IPS-18c (cell line): ENCODE results near the gene DOCK8.
"Not testable (repeated sequence)": the region's sequence is repeated elsewhere in the genome, so short reads cannot be mapped to it uniquely, and the experiment has no call there.

Experiments
- H3K4me3 ChIP-seq: 2 replicates; pipeline ENCODE4 v1.7.0; 2013; ENCODE audit warnings: low read depth, mild to moderate bottlenecking, low read length, moderate library complexity; ENCODE audit not compliant: insufficient read depth
- H3K9me3 ChIP-seq: one replicate; pipeline ENCODE4 v1.6.1; 2013; ENCODE audit warnings: mild to moderate bottlenecking, low read length, moderate library complexity; ENCODE audit not compliant: control insufficient read depth, insufficient read depth

The DOCK8 gene

GRCh38 chr9:405341-405740, 190.7 kb downstream of the DOCK8 start:
- Histone ChIP-seq H3K4me3 (no peak overlapping the region), H3K9me3 (peaks cover 2% of the 10 kb centered on the region)

- no peaks in the 10 kb centered on the region for H3K9me3 ChIP-seq
Measured at GRCh38 chr9:406886-407654, 192.4 kb downstream of the DOCK8 start.

GRCh38 chr9:409655-410054, 195.0 kb downstream of the DOCK8 start:
- not testable (repeated sequence) for H3K9me3 ChIP-seq, H3K4me3 ChIP-seq

More at GRCh38 chr9:406886-407654, 192.4 kb downstream of the DOCK8 start:
- no peak overlapping the region for H3K4me3 ChIP-seq

DNA sequence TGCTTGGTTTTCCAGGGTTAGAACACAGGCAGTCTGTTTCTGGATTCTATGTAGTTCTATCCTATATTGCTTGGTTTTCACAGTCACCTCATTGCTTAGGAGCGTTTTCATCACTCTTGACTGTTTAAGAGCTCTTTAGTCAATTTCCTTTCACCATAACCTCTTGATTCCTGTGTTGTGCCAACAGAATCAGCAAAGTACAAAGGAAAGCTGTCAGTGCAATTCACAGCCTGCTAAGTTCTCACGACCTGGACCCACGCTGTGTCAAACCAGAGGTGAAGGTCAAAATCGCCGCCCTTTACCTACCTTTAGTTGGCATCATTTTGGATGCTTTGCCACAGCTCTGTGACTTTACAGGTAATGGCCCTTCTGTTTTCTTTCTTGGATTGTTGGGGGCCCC, 199.9 kb downstream of the DOCK8 start:
- Histone ChIP-seq H3K4me3 (no peak overlapping the region), H3K9me3 (no peaks in the 10 kb centered on the region)

DNA sequence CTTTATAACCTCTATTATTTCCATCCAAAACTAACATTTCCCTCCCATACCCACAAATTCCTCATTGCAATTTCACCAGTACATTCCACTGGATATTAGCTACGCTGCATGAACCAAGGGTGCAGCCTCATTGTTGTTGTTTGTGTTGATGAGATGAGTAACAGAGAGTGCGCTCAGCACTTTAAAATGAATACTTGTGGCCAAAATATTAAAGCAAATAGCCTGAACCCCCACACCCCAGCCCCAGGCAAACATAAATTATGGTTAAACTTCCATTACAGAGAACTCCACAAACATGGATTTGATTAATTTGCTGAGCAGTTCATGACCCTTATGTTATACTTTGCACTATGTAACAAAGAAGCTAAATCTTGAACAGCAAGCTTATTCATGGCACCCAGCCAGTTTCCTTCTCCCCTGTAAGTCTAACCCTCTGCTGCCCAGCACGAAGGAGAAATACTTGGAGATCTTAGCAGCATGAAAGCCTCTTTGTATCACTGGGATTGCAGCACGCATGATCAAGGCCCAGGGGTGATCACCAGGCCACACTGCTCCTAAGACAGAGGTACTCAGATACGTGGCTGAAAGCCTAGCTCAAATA, 205.0 kb downstream of the DOCK8 start:
- Histone ChIP-seq H3K4me3 (no peak overlapping the region), H3K9me3 (no peaks in the 10 kb centered on the region)

- Histone ChIP-seq H3K9me3 (no peaks in the 10 kb centered on the region), H3K4me3 (no peak overlapping the region)
Measured at GRCh38 chr9:421896-422295, 207.2 kb downstream of the DOCK8 start.

GRCh38 chr9:426264-426663, 211.6 kb downstream of the DOCK8 start:
- H3K4me3 ChIP-seq = no peak overlapping the region

DNA sequence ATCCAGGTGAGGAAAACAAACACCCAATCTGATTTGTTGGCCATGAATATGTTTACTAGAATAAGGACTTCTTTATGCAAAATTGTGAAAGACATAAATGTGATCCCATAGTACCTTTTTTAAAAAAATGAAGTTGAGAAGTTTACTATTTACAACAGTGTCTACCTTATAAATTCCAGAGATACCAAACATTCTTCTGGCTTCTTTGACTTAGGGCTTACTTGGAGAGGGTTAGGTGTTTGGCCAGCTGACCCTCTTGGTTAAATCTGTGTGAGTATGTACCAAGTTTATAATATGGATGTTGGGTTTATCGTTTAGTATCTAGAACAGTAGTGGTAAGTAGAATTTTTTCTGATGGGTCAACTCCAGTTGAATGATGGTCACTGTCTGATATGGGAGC, 212.3 kb downstream of the DOCK8 start:
- no peak overlapping the region for H3K4me3 ChIP-seq
- H3K9me3 ChIP-seq = no peaks in the 10 kb centered on the region

More at GRCh38 chr9:426264-426663, 211.6 kb downstream of the DOCK8 start:
- no peaks in the 10 kb centered on the region for H3K9me3 ChIP-seq

DNA sequence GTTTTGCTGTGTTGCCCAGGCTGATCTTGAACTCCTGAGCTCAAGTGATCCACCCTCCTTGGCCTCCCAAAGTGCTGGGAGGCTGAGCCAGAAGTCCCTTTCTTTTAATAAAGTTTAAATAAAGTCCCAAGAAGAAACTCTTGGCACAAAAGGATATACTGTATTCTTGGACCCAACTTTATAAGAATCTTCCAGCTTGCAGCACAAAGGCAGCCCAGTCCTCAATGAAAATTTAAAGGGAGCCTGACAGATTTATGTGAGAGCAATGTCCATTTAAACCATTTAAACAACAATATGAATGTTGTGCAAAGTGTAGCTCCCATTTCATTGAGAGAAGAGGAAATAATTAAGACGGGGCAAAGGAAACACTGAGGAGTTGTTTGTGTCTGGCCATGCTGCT, 217.0 kb downstream of the DOCK8 start:
- no peak overlapping the region for H3K4me3 ChIP-seq

DNA sequence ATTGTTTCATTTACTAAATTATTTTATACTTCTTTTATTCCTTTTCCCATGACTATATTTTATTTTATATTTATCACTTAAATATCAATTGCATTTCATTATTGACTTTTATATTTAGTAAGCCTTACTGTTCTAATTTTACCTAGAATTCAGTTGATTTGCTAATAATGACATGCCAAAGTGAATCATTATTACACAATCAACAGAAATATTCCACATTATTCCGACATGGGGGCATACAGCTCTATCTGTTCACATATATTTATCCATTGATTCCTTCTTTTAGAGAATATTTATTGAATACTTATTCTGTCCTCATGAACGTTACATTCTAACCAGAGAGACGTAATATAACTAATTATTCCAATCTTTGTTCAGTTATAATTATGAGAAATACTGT, 221.8 kb downstream of the DOCK8 start:
- Histone ChIP-seq H3K4me3 (no peak overlapping the region), H3K9me3 (no peaks in the 10 kb centered on the region)

More for the DNA sequence above, 217.0 kb downstream of the DOCK8 start:
- no peaks in the 10 kb centered on the region for H3K9me3 ChIP-seq

- no peak overlapping the region for H3K4me3 ChIP-seq
- no peaks in the 10 kb centered on the region for H3K9me3 ChIP-seq
Measured at GRCh38 chr9:437066-437465, 222.4 kb downstream of the DOCK8 start.

DNA sequence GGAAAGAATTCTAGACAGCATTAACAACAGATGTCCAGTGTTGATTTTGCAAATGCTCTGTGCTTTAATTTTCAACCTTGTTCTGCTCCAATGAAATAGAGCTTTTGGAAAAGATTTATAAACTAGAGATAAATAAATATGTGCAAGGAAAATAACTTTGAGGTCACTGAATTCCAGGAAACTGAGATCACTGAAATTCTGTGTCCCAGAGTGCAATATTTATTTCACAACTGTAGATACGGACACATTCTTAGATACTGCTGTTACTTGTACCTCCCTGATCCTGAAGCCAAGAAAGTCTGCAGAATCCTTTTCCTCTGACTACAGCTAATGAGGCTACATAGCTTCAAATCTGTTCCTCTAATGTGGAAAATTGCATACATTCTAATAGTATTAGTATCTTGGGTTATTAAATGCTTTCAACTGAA, 222.9 kb downstream of the DOCK8 start:
- no peaks in the 10 kb centered on the region for H3K9me3 ChIP-seq

DNA sequence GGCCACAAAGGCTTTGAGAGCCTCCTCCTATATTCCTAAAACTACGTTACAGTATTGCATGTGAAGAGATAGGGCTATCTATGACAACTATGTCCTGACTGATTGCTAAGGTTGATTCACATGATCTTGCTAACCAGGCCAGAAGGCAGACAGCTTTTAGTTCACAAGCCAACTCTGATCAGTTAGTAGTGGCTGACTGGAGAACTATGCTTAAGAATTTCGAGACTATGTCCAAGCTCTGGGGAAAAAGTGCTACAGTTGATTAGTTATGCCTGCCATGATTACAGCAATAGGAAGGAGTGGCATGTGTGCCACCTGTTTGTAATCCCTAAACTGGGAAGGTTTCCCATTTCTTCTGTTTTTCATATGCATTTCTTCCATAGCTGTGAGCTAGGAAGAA, 223.4 kb downstream of the DOCK8 start:
- no peaks in the 10 kb centered on the region for H3K9me3 ChIP-seq
- no peak overlapping the region for H3K4me3 ChIP-seq

More for the DNA sequence above, 222.9 kb downstream of the DOCK8 start:
- no peak overlapping the region for H3K4me3 ChIP-seq

DNA sequence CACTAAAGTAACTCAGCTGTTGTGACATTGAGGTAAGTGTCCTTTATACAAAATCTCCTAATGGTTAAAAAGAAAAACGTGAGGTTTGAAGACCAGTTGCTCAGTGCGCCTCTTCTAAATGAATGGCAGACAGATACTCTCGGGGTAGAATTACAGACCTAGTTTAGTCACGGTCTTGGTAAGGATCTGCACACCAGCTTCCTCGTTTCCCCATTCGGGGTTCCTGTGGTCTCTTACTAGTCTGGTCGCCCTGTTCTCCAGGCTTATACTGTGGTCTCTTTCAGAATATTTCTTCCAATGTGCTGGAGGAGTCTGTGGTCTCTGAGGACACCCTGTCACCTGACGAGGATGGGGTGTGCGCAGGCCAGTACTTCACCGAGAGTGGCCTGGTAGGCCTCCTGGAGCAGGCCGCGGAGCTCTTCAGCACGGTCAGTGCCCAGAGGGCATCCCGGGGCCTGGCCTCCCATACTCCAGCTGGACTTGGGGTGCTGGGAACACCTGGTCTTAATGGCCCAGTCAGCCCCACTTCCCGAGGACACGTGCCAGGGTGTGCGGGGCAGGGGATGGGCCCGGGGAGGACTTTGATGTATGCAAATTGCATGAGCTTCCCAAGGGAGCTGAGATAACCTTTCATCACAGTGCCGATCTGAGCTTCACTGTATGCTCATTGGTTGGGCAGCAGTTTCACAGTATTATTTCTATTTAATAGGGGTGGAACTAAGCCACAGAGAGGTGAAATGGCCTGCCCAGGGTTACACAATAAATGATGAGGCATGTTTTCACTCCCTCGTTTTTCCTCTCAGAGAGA, 224.5 kb downstream of the DOCK8 start:
- no peaks in the 10 kb centered on the region for H3K9me3 ChIP-seq
- H3K4me3 ChIP-seq = no peak overlapping the region

- no peaks in the 10 kb centered on the region for H3K9me3 ChIP-seq
- H3K4me3 ChIP-seq = no peak overlapping the region
Measured at GRCh38 chr9:441126-441525, 226.5 kb downstream of the DOCK8 start.

- Histone ChIP-seq H3K9me3 (no peaks in the 10 kb centered on the region), H3K4me3 (no peak overlapping the region)
Measured at GRCh38 chr9:444528-444927, 229.9 kb downstream of the DOCK8 start.

- H3K4me3 ChIP-seq = no peak overlapping the region
Measured at GRCh38 chr9:445033-445432, 230.4 kb downstream of the DOCK8 start.

More at GRCh38 chr9:445033-445432, 230.4 kb downstream of the DOCK8 start:
- H3K9me3 ChIP-seq = no peaks in the 10 kb centered on the region
